Measurements from ENCODE around the gene EFCAB11. TPM values are rescaled to one million over a fixed set of nuclear protein-coding genes. Genes with fewer than 3 reads are reported as not detected.

EFCAB11 gene
- total RNA-seq, 1 experiment from 2014 or later = 18.1 TPM

- TF ChIP-seq TCF7L2 (IDR thresholded peaks at IDR 0.05; ENCODE audit: borderline replicate concordance, extremely low read depth, insufficient read depth, insufficient read length) = no peak
- TF ChIP-seq ZFX (IDR thresholded peaks at IDR 0.05) = no peak
- TF ChIP-seq EZH2 (IDR thresholded peaks at IDR 0.05) = no peak
- TF ChIP-seq ZBTB33 (IDR thresholded peaks at IDR 0.05; ENCODE audit: extremely low read depth, insufficient replicate concordance, low read length) = no peak
- no peak for TF ChIP-seq CTCF (IDR thresholded peaks at IDR 0.05 in 2 of 3, conservative IDR thresholded peaks at IDR 0.05 in 1 of 3; ENCODE audit: borderline replicate concordance in 1 of 3, insufficient read depth in 1 of 3, low read depth in 2 of 3, low read length in 2 of 3)
- no peak for TF ChIP-seq SRF (IDR thresholded peaks at IDR 0.05; ENCODE audit: low read depth)
- no peak for TF ChIP-seq CEBPB (IDR thresholded peaks at IDR 0.05; ENCODE audit: low read depth)
- TF ChIP-seq SIN3A (IDR thresholded peaks at IDR 0.05; ENCODE audit: low read depth) = no peak
- TF ChIP-seq ATF3 (IDR thresholded peaks at IDR 0.05) = no peak
- TF ChIP-seq REST (IDR thresholded peaks at IDR 0.05; ENCODE audit: low read depth) = no peak
- TF ChIP-seq YY1 (IDR thresholded peaks at IDR 0.05; ENCODE audit: extremely low read depth, insufficient replicate concordance, low read depth, low read length) = no peak
- no peak for TF ChIP-seq POLR2AphosphoS5 (IDR thresholded peaks at IDR 0.05; ENCODE audit: low read depth, low read length)
- no peak for TF ChIP-seq MAX (IDR thresholded peaks at IDR 0.05)
- no peak for TF ChIP-seq JUND (IDR thresholded peaks at IDR 0.05)
- no peak for TF ChIP-seq FOSL1 (IDR thresholded peaks at IDR 0.05; ENCODE audit: low read depth)
- TF ChIP-seq ZNF274 (IDR thresholded peaks at IDR 0.05; ENCODE audit: low read depth, low read length) = no peak
- TF ChIP-seq SP1 (IDR thresholded peaks at IDR 0.05; ENCODE audit: low read depth) = no peak
- no peak for TF ChIP-seq RAD21 (IDR thresholded peaks at IDR 0.05; ENCODE audit: low read depth)
- no peak for TF ChIP-seq POLR2A (IDR thresholded peaks at IDR 0.05; ENCODE audit: borderline replicate concordance, extremely low read depth, insufficient read depth, insufficient read length)
- no peak for TF ChIP-seq ELF1 (IDR thresholded peaks at IDR 0.05; ENCODE audit: borderline replicate concordance, low read depth)
- no peak for DNase-seq (ENCODE audit: low read depth, low spot score)
- RAD21 ChIA-PET (ENCODE audit: low non-redundant PET in 1 of 2, low total read pairs in 2 of 2, uncharacterized antibody in 2 of 2, unreplicated experiment in 2 of 2) = no interaction called here
Observed at GRCh38 chr14:89996963-89997362, 42.4 kb upstream of the EFCAB11 start.

More at GRCh38 chr14:89996963-89997362, 42.4 kb upstream of the EFCAB11 start:
- Histone ChIP-seq H4K20me1 (ENCODE audit: insufficient read depth) (no peaks in the 10 kb centered on the region), H3K27me3 (ENCODE audit: insufficient read depth, low read length) (no peaks in the 10 kb centered on the region), H3K4me3 (replicated peaks in 1 of 2; ENCODE audit: low read depth in 1 of 2, low read length in 2 of 2) (no peak overlapping the region), H3K27ac (ENCODE audit: low read depth, low read length) (no peak overlapping the region), H3K4me1 (ENCODE audit: control insufficient read depth in 1 of 2, insufficient read depth in 2 of 2, low read length in 2 of 2) (no peaks in the 10 kb centered on the region), H3K36me3 (ENCODE audit: control insufficient read depth in 1 of 2, insufficient read depth in 2 of 2, low read length in 2 of 2) (peaks cover 11 to 19% of the 10 kb centered on the region in 2 experiments; a peak in 3 of 4 replicates), H3K9me3 (ENCODE audit: control insufficient read depth in 1 of 2, insufficient read depth in 1 of 2, low read depth in 1 of 2, low read length in 2 of 2) (no peaks in the 10 kb centered on the region), H3K79me2 (ENCODE audit: insufficient read depth, low read length) (no peaks in the 10 kb centered on the region), H3K9me2 (ENCODE audit: insufficient read depth) (no peaks in the 10 kb centered on the region), H3K9ac (ENCODE audit: low read length) (no peak overlapping the region), H2AFZ (ENCODE audit: low read depth, low read length, poor library complexity, severe bottlenecking) (no peak overlapping the region), H3K4me2 (ENCODE audit: low read length) (no peak overlapping the region)
- intact Hi-C loops (cut with micrococcal nuclease) = no loop called here
- no TSS peak for BruUV-seq (replicated peaks)
- ChIA-PET CTCF (no interaction called here), POLR2A (no interaction called here)
- no peak for ATAC-seq
